D721Med (cell line): Measurements from ENCODE around the gene ATG9B.

Experiments
- DNase-seq: peaks from one replicate; pipeline ENCODE4 v3.0.0; 2011; ENCODE audit warnings: low spot score; ENCODE audit not compliant: insufficient read length
- FAIRE-seq: peaks from 2 replicates; lab custom pipeline; 2011; peaks lifted over from hg19 to GRCh38; lab: Jason Lieb, UNC
- CTCF ChIP-seq: IDR thresholded peaks from 2 replicates; pipeline ENCODE4 v1.5.1; 2012; ENCODE audit warnings: mild to moderate bottlenecking, control low read depth; ENCODE audit not compliant: insufficient read depth; ENCODE audit errors: missing control alignments

The ATG9B gene

GRCh38 chr7:151057506-151057988, 33.3 kb upstream of the ATG9B start, which contains the start of gene CDK5:
CDK5 (minus strand) TSS chr7:151057897; CDS start chr7:151057848, 49 bp downstream.
- no peak for TF ChIP-seq CTCF

GRCh38 chr7:151056666-151057505, 32.6 kb upstream of the ATG9B start:
- FAIRE-seq: no peak
- TF ChIP-seq CTCF: no peak
- no peak for DNase-seq

More at GRCh38 chr7:151057506-151057988, 33.3 kb upstream of the ATG9B start, which contains the start of gene CDK5:
- FAIRE-seq (no peak), DNase-seq (peak; percentile 63)

GRCh38 chr7:151056283-151056665, 32.0 kb upstream of the ATG9B start:
- FAIRE-seq (no peak), DNase-seq (no peak)
- TF ChIP-seq CTCF: no peak

- FAIRE-seq: no peak
- no peak for TF ChIP-seq CTCF
- DNase-seq: no peak
These were observed 29.5 kb upstream of the ATG9B start for GRCh38 chr7:151053751-151054150.

GRCh38 chr7:151053096-151053495, 28.8 kb upstream of the ATG9B start:
- DNase-seq: no peak
- no peak for TF ChIP-seq CTCF
- no peak for FAIRE-seq

GRCh38 chr7:151051108-151051507, 26.8 kb upstream of the ATG9B start:
- TF ChIP-seq CTCF: no peak
- FAIRE-seq (no peak), DNase-seq (no peak)
